GM04503 (cell line): ENCODE measurements around the gene SLC37A1.

Source experiments
- DNase-seq: peaks from one replicate; pipeline ENCODE4 v3.0.0-alpha.2; 2012; ENCODE audit warnings: low read depth

Gene SLC37A1

GRCh38 chr21:42562816-42563215 lies 49.2 kb downstream of the SLC37A1 start:
- DNase-seq: no peak

- no peak for DNase-seq
These were observed 49.6 kb downstream of the SLC37A1 start for GRCh38 chr21:42563261-42563660.

GRCh38 chr21:42563686-42564085 lies 50.0 kb downstream of the SLC37A1 start:
- no peak for DNase-seq

- DNase-seq: no peak
These were observed 50.9 kb downstream of the SLC37A1 start for GRCh38 chr21:42564561-42564971.

GRCh38 chr21:42565206-42565810 lies 51.7 kb downstream of the SLC37A1 start:
- no peak for DNase-seq

- no peak for DNase-seq
These were observed 52.4 kb downstream of the SLC37A1 start for GRCh38 chr21:42565886-42566523.

- no peak for DNase-seq
These were observed 53.0 kb downstream of the SLC37A1 start for GRCh38 chr21:42566524-42567213.

- no peak for DNase-seq
These were observed 53.5 kb downstream of the SLC37A1 start for GRCh38 chr21:42567214-42567555.

GRCh38 chr21:42567861-42568260 lies 54.2 kb downstream of the SLC37A1 start:
- DNase-seq: no peak

- DNase-seq: no peak
These were observed 54.7 kb downstream of the SLC37A1 start for GRCh38 chr21:42568376-42568775.

- no peak for DNase-seq
These were observed 55.4 kb downstream of the SLC37A1 start for GRCh38 chr21:42568866-42569731.

GRCh38 chr21:42569732-42570301 lies 56.2 kb downstream of the SLC37A1 start:
- DNase-seq: no peak

GRCh38 chr21:42570362-42570761 lies 56.7 kb downstream of the SLC37A1 start:
- DNase-seq: no peak

GRCh38 chr21:42570841-42571387 lies 57.3 kb downstream of the SLC37A1 start:
- no peak for DNase-seq

GRCh38 chr21:42571391-42572150 lies 57.9 kb downstream of the SLC37A1 start:
- DNase-seq: no peak

- DNase-seq: no peak
These were observed 59.3 kb downstream of the SLC37A1 start for GRCh38 chr21:42572906-42573495.

GRCh38 chr21:42574234-42575027 lies 60.8 kb downstream of the SLC37A1 start:
- DNase-seq: no peak

GRCh38 chr21:42575111-42575510 lies 61.5 kb downstream of the SLC37A1 start:
- DNase-seq: no peak

GRCh38 chr21:42576639-42577038 lies 63.0 kb downstream of the SLC37A1 start:
- no peak for DNase-seq

- DNase-seq: no peak
These were observed 64.4 kb downstream of the SLC37A1 start for GRCh38 chr21:42578034-42578433.
